SH-SY5Y (cell line): ENCODE results near the gene TOP3A.

ENCODE experiments used
- GATA2 ChIP-seq: IDR thresholded peaks from 2 replicates; pipeline ENCODE4 v1.6.1; 2011; ENCODE audit warnings: mild to moderate bottlenecking, low read depth, low read length
- GATA3 ChIP-seq: IDR thresholded peaks from 2 replicates; pipeline ENCODE4 v1.6.1; 2011; ENCODE audit warnings: low read depth, mild to moderate bottlenecking, low read length, moderate library complexity

- TF ChIP-seq GATA2 = no peak
- no peak for TF ChIP-seq GATA3
Observed at GRCh38 chr17:18261659-18262058, 53.1 kb downstream of the TOP3A start.
